ENCODE results near the gene SETD3.

Gene SETD3

DNA sequence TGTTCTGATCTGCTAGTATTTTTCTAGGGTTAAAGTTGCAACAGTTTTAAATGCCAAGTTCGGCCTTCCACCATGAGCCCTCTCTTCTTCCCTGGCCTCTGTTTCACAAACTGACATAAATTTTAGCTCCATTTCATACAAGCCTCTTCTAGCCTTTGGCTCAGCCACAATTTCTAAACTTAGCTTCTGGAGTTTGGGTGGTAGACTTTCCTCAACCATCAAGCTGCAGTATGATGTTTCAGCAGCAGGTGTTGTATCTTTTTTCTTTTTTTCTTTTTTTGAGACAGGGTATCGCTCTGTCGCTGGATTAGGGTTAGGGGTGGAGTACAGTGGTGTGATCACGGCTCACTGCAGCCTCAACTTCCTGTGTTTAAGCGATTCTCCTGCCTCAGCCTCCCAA is 29.4 kb downstream of the SETD3 start:
- no peak for DNase-seq

DNA sequence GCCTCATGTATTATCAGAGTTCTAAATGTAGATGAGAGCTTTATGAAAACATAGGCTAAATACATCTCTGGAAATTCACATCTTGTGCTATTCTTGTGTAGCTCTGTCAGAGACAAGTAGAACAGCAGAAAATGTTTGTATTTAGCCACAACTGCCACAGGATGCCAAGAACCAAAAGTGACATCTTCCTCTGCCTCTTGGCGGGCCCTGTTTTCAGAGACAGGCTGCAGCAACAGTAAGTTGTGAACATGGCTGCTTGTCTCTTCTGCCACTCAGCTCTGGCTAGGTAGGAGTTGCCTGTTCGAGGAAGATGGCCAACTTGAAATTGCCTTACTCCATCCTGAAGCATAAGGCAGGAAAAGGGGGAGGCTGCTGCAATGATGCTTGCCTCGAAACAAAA is 30.4 kb downstream of the SETD3 start:
- no peak for DNase-seq

DNA sequence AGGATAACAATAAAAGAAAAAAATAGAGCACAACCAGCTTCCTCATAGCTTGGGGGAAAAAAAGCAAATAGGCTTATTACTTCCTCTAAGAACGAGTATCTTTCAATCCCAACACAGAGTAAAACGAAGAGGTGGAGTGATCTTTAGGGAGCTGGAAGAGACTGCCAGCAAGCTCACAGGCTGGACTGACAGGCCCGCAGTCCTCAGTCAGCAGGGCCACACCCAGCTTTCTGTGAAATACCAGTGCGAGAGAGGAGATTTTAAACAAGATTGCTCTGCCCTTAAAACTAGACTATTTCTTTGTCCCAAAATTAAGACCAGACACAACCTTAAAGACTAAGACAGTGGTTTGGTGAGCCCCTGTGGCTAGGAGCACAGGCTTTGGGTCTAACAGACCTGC is 32.9 kb downstream of the SETD3 start:
- no peak for DNase-seq

DNA sequence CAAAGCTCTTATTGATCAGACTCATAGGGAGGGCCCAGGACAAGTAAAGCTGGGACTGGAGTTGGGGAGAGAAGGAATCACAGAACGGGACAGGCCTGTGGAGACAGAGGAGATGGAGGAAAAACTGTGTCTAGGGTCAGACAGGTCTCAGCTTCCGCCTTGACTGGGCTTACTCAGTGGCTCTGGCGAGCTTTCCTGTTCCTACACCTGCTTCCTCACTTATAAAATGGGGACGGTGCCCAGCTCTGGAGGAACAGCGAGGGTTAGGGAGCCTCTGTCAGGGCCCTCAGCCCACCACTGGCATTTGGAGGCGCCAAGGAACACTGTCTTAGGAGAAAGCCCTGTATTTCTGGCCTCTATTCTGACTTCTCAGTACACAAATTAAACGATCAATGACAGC is 34.7 kb downstream of the SETD3 start:
- DNase-seq = no peak

DNA sequence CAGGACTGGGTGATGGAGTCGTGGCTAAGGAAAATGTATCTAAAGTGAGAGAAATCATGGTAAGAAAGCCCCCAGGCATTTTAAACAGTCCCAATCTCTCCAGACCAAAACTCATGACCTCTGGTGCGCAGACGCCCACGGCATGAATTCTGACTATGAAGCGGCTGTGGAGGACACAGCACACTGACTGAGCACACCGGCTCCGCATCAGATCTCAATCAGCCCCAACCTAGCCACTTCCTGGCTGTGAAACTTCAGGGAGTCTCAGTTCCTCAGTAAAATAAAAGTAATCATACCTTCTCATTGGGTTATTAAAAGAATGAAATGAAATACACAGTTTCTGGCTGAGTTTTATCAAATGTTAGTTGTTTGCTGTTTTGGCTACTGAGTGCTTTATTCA is 38.7 kb downstream of the SETD3 start:
- no peak for DNase-seq

DNA sequence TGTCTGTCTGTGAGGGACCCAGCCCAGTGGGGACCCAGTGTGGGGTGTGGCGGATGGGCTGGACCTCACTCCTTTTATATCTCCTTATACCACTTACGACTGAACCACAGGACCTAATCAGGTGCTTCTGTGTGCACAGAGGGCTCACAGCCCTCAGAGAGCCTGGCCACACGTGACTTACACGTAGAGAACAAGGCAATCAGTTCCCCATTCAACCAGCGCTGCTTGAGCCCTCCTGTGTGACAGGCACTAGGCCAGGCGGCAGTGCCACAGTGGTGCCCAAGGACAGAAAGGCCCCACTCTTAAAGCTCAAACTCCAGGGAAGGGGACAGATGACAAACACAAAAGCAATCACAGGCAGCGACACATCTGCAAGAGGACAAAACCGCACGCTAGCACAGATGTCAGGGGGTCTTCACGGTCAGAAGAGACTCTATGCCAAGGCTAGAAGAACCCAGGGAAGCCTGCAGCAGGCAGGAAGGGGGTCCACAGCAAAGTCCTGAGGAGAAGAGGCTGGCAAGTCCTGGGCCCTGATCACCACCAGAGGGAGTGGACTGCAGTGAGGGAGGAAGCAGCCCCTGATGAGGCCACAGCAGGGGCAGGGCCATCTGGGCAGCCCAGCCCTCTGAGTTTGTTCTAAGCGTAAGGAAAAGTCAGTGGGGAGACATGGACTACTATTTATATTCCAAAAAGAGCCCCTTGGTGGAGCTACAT is 39.3 kb downstream of the SETD3 start:
- DNase-seq = no peak

DNA sequence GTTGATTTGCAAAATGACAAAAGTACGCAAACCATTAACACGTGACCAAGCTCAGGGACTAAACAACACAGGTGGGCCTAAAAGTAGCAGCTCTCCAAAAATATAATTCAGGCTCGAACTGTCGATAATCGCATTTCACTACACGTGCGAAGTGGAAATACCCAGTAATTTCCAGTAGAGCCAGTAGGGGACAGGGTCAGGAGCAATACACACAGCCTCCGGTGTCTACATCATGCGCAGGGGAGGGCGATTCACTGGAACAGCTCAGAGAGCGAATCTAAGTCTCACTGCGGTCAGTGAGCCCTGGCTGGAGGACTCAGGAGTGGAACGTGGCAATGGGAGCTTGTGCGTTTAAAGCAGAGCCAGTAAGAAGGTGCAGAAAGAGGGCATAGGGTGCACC is 40.4 kb downstream of the SETD3 start:
- no peak for DNase-seq

DNA sequence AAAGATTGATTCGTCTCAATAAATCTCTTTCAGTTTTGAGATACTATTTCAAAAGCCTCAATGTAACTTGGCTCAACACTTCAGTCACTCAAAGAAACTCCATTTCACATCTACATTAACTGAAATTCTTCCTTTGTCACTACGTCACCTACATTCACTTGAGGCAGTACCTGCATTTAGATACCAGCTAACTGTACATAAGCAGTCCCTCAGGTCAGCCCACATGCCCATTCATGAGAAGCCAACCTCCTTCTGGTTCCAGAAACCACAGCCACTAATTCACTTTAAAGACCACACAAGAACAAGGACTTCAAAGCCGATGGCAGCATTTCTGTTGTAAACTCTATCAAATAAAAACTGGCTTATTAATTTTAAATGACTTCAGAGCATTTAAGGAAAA is 43.0 kb downstream of the SETD3 start:
- DNase-seq = no peak

DNA sequence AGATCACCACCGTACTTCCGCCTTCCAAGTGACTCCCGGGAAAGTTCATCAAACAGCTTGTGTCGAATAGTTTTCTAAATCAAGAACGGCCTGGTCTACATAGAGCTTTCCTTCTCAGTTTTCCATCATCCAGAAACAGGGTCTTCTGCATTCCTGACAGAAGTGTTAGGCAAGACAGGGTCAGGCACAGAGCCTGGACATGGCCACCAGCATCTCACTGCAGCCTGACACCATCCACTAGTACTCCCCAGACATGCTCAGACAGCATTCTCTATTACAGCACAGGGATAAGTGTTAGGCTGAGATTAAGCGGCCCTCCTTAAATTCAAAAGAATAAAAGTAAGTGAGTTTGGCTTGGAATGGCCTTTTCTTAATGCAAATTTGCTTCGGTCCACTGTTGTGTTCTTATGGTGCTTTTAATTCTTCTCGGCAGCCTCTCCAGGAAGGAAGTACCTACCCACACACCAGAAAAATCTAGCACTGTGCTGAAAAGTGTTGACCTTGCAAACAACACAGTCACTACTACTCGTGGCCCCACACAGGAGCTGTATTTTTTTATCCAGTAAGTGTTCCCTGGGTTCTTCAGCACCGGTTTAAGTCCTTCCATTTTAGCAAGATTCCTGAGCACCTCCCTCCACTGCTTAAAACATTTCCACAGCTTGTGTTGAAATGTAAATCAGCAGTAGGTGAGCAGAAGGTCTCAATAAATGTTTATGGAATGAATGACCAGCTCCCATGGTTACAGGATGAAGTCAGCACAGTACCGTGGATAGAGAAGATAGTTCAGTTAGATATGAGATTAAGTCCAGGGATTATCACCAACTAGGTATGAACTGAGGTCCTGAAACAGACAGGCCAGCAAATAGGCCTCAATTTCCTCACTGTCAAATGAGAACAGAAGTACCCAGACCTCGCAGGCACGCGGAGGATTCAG is 44.1 kb downstream of the SETD3 start:
- DNase-seq = no peak

DNA sequence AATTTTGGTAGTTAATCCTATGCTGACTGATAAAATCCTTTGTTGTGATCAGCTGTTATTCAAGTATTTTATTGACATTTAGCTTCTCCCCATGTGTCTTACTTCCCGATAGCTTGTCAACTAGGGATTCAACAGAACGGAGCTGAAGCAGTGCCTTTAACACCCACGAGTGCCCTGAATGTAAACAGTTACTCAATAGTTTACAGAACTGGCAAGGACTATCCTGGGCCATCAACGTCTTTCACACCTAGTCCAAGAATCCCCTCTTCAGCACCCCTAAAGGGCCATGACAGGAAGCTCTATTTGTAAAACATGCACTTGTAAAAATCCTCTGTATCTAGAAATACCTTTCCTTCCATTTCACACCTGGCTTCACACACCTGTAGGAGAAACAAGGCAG is 45.3 kb downstream of the SETD3 start:
- no peak for DNase-seq

DNA sequence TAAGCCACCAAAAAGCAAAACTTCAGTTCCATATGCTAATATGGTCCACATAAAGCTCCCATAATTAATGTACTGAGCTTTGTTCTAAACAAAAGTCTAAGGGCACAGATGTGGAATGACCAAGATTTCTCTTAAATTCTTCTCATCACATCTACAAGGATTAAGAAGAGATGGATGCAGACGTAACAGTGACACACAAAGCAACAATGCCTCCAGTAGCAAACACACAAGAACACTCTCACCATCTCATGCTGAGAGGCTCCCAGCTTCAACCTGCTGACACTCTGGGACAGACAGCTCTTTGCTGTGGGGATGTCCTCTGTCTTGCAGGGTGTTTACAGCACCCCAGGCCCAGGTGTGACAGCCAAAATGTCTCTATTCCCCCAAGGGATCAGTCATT is 48.2 kb downstream of the SETD3 start:
- no peak for DNase-seq

DNA sequence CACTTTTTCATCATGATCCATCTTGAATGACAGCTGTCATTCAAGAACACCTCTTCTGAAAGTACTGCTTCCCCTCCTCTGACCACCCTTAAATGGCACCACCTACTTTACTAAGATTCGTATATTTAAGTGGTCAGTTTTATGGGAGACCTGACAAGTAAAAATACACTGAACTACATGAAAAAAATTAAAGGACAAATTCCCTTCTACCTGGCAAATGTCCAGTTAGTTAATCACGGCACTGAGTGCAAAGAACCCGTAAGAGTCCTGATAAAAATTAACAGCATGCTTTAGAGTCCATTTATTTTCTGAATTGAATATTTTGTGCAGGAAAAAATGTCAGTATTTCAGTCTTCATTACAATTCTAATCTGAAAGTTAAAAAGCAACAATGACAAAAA is 48.7 kb downstream of the SETD3 start:
- DNase-seq = no peak

DNA sequence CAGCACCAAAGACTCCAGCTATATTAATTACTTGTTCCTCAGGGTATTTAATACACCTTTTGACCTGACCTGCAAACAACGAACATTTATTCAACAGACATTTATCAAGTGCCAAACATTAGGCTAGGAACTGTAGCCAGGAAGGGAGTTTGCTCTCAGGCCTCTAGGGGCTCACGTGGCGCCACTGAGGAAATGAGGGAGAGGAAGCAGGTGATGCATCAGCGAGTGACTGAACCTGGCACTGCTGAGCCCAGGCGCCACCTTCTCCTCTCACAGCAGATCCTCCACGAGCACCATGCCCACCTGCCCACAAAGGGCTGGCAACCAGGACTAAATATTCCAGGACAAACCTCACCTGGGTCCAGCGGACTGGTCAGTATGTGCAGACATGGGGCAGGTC is 50.2 kb downstream of the SETD3 start:
- DNase-seq = no peak

DNA sequence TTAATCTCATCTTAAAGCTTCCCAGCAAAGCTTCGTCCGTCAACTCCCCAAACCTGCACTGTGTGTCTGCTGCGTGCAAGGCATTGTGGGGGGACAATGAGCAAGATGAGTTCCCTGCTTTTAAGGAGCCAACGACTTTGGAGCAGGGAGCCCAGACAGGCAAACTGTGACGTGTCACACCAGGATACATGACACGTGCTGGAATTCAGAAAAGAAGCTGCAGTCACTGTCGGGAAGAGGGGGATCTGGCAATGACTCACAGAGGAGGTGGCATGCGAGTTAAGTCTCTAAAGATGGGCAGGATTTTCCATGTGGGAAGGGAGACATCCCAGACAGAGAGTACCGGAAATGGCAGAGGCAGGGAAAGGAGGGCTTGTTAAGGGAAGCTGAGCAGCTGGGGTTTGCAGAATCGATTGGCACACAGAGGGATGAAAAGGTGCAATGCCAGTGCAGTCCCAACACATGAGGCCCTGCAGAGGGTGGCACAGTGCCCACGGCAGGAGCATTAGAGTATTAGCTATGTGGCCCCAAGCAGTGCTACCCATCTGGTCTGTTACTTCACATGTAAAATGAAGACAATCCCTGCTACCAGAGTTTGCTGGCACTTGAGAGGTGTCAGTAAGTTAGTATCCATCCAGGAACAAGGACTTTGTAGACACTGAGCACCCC is 52.9 kb downstream of the SETD3 start:
- no peak for DNase-seq

DNA sequence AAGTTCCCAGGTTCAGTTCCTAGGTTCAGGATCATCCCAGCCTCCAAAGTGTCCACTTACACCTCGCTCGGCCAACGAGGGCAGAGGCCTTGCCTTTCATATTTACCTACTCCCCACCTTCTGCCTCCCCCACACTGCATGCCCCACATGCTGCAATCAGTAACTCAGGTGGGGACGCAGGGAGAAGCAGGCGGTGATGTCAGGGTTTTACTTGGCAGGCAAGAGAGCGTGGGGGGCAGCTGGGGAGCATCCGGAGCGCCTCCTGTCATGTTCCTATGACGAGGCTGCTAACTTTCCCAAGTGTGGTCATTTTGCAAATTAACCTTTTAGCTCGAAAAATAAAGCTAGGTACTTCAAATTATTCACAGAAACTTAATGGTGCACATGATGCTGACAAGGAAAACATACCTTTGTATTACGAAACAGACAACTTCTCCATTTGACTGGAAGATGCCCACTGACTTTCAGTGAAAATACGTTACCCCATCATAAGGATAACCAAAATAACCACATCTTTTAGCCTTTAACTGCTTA is 53.8 kb downstream of the SETD3 start:
- DNase-seq = no peak

DNA sequence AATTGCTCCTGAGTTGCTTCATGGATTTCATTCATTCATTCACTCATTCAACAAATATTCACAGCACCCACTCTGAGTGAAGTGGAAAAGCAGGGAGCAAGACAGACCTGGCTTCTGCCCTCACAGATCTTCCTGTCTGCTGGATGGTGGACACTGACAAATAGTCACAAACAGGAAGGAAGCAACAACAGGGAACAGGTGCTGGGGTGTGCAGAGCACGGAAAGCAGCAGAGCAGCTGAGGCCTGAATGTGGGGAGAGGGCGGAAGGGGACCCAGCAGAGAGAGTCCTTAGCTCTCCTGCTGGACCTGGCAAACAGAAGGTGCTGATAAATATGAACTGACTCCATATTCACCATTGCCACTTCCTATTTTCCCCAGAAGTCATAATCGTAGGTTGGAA is 54.4 kb downstream of the SETD3 start:
- no peak for DNase-seq

DNA sequence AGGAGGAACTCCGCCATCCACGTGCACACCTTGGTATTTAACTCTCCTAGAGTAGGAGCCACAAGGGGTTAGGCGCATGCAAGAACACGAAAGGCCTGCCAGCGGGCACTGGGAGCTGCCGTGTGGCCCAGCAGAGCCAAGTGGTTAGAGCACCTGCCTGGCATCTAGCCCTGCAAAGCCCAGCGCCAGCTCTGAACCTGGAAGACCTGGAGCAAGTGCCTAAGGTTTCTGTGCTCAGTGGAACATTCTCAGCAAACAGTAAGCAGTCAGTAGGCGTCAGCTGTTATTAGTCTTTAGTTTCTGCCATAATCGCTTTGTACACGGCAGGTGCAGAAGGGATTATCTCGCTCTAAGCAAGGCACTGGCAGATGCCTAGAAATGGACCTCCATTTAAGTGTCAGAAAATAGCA is 55.4 kb downstream of the SETD3 start:
- DNase-seq = no peak

DNA sequence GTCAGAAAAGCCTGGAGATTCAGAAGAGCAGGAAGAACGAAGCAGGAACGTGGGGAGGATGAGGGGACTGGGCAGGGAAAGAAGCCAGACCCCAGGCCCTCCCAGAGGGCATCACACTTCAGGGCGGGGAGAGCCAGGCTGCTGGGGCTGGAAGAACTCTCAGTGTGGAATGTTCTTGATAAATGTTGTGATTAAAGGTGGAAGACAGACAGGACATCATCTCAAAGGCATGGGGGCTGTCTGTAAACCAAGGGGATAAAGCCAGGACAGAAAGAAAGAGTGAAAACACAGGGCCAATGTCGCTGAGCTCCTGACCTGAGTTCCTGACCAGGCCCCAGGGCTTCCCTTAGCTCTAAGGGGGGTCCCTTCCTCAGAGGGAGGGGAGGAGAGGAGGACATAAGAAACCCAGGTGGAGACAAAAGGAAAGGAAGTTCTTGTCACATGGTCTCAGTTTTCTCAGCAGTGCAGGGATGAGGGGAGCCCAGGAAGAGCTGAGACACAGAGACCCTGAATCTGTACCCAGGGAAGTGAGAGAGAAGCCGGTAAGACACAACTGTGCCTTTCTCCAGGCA is 56.3 kb downstream of the SETD3 start:
- DNase-seq = no peak

DNA sequence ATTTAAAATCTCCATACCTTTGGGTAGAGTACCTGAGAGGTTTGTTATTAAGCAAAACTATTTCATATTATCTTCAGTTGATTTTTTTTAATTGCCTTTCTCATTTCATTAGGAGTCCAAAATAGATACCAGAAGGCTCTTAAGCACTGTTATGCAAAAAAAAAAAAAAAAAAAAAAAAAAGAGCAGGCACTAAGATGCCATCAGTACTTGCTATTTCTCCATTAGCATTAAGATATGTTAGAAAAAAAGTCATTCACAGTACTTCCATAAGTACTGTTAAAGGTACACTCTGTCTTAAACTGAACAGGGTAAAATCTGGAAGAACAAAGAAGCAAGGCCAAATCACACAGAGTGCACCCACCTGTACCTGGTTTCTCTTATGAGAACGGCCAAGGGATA is 57.2 kb downstream of the SETD3 start:
- DNase-seq = no peak

DNA sequence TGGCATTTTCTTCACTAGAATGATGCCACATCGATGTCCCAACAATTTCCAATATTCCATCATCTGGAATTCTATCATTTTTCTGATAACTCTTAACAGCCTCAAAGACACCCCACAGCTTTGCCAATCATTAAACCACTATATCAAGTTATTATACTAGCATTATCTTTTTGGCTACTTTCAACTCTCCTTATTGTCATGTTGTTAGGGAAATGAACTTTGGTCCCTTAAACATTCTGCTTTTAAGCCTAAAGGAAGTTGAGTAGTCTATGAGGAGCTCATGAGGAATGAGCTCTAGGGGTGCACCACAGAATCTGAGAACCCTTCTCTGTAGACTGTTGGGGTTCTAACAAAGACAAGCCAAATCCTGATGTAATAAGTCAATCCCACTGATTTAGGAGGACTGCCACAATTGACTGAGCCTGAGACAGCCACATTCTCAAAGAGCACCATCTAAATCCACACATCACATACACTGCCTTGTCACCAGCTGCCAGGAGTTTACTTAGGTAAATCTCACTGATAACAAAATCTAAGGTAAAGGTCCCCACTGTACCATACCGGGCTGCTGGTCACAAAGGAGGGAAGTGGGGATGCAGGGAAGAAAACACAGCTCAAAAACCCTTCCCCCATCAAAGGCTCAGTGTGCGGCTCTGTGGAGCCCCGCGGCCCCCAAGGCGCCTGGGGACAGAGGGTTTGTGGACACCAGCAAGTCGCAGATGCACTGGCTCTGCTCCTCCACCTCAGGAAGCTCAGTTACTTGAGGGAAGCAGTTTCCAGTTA is 58.2 kb downstream of the SETD3 start:
- no peak for DNase-seq

DNA sequence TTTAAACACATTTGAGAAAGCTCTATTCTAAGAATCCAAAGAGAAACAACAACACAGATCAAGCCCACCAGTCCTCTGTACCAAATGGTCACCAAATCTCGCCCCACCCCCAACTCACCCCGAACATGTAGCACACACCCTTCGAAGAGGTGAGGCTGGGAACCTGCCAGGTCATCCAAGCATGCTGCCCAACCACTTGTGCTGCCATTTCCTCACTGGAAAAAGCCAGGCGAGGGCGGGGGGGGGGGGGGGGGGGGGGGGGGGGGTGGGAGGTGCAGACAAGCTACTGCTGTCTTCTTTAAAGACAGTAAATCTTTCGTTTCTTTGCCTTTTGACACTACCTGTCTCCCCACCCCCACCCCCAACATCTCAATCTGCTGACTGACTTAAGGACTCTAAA is 59.9 kb downstream of the SETD3 start:
- DNase-seq = no peak

DNA sequence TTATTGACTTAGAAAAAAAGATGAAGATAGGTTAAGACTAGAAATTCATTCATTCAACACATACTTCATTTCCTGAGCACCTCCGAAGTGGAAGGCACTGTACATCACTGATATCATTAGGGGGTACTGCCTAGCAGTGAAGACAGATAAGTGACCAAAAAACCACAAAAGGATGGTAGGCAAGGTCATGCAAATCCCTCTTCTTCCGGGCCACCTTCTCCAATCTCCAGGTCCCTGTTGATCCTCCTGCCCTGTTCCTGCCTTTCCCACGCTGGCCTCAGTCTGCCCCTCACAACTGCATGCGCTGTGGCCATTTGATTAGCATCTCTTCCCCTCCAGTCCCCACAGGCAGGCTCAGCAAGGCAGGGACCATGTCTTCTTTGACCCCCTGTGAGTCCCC is 60.8 kb downstream of the SETD3 start:
- no peak for DNase-seq

All from cortex of kidney (tissue), 1 donor.